SK-N-SH (cell line): ENCODE results near the gene PEA15. TPM values are rescaled to one million over a fixed set of nuclear protein-coding genes. Genes with fewer than 3 reads are reported as not detected.

ENCODE experiments used
- CTCF ChIA-PET: fragments of 300-600, 350-600 bp; formaldehyde crosslinking; extraction: SDS; loops from one replicate; lab custom pipeline; 2021; lab: Yijun Ruan, JAX
- POLR2A ChIA-PET: fragments of 350-600 bp; sonication (Branson Sonifier 250); formaldehyde crosslinking; extraction: SDS; loops from one replicate; lab custom pipeline; 2020; ENCODE audit warnings: antibody characterized with exemption, inconsistent platforms; lab: Yijun Ruan, JAX
- DNase-seq: peaks from one replicate; pipeline ENCODE4 v3.0.0; 2012
- H2AFZ ChIP-seq: fragments of 200-600 bp; sonication (generic); 2 replicates; pipeline ENCODE4 v1.8.1; 2016; ENCODE audit warnings: antibody characterized with exemption, mild to moderate bottlenecking, low read depth
- H3F3A ChIP-seq: fragments of 200-600 bp; sonication (generic); replicated peaks from 2 replicates; pipeline ENCODE3; 2016; ENCODE audit warnings: antibody characterized with exemption, mild to moderate bottlenecking; ENCODE audit not compliant: insufficient read depth
- H3K27ac ChIP-seq, 2 experiments: fragments of 200-500 bp in 1 of 2; fragments of 200-600 bp in 1 of 2; sonication (Bioruptor generic) in 1 of 2; sonication (generic), shearing (Covaris generic) in 1 of 2; 2 replicates each; pipeline versions ENCODE4 v1.5.1 to v1.6.1; 2014 to 2016; ENCODE audit warnings: low read depth in 2 of 2, inconsistent platforms in 1 of 2, low read length in 1 of 2, mild to moderate bottlenecking in 1 of 2, mixed read lengths in 1 of 2
- H3K27me3 ChIP-seq: fragments of 200-600 bp; sonication (generic), shearing (Covaris generic); 2 replicates; pipeline ENCODE4 v1.6.1; 2016; ENCODE audit warnings: mixed run types; ENCODE audit not compliant: insufficient read depth
- H3K36me3 ChIP-seq, 2 experiments: fragments of 200-500 bp in 1 of 2; fragments of 200-600 bp in 1 of 2; sonication (Bioruptor generic) in 1 of 2; sonication (generic) in 1 of 2; replicated peaks in 1 of 2; 2 replicates each; pipeline versions ENCODE3 to v1.5.1; 2014 to 2016; ENCODE audit warnings: low read length in 1 of 2, mild to moderate bottlenecking in 1 of 2; ENCODE audit not compliant: insufficient read depth in 2 of 2, control insufficient read depth in 1 of 2
- H3K4me1 ChIP-seq, 2 experiments: fragments of 200-500 bp in 1 of 2; fragments of 200-600 bp in 1 of 2; sonication (Bioruptor generic) in 1 of 2; sonication (generic), shearing (Covaris generic) in 1 of 2; 2 replicates each; pipeline versions ENCODE4 v1.5.1 to v1.6.1; 2014 to 2016; ENCODE audit warnings: low read depth in 1 of 2, low read length in 1 of 2, mixed run types in 1 of 2; ENCODE audit not compliant: insufficient read depth in 2 of 2, control insufficient read depth in 1 of 2
- H3K4me2 ChIP-seq: fragments of 200-600 bp; sonication (generic), shearing (Covaris generic); 2 replicates; pipeline ENCODE4 v1.6.1; 2017; ENCODE audit warnings: mixed run types
- H3K4me3 ChIP-seq, 2 experiments: fragments of 200-500 bp in 1 of 2; fragments of 200-600 bp in 1 of 2; sonication (Bioruptor generic) in 1 of 2; sonication (generic), shearing (Covaris generic) in 1 of 2; 2 replicates each; pipeline versions ENCODE4 v1.5.1 to v1.8.1; 2014 to 2016; ENCODE audit warnings: low read depth in 2 of 2, inconsistent platforms in 1 of 2, low read length in 1 of 2, mild to moderate bottlenecking in 1 of 2, mixed read lengths in 1 of 2, moderate library complexity in 1 of 2
- H3K79me2 ChIP-seq: fragments of 200-600 bp; sonication (generic); 2 replicates; pipeline ENCODE4 v1.8.1; 2017; ENCODE audit warnings: mild to moderate bottlenecking; ENCODE audit not compliant: insufficient read depth
- H3K9ac ChIP-seq: fragments of 200-600 bp; sonication (generic); 2 replicates; pipeline ENCODE4 v1.6.1; 2017; ENCODE audit warnings: mixed run types
- H3K9me2 ChIP-seq: fragments of 200-600 bp; sonication (generic); 2 replicates; pipeline ENCODE4 v1.6.1; 2017; ENCODE audit warnings: mixed run types
- H3K9me3 ChIP-seq: fragments of 200-600 bp; sonication (generic); 2 replicates; pipeline ENCODE4 v1.6.1; 2017; ENCODE audit warnings: mixed run types, mild to moderate bottlenecking, moderate library complexity
- H4K20me1 ChIP-seq: fragments of 200-600 bp; sonication (generic); 2 replicates; pipeline ENCODE4 v1.6.1; 2017; ENCODE audit warnings: mild to moderate bottlenecking, mixed run types; ENCODE audit not compliant: insufficient read depth
- CHD2 ChIP-seq: fragments of 150-350 bp; IDR thresholded peaks from 2 replicates; pipeline ENCODE4 v1.6.1; 2018; ENCODE audit warnings: low read length; ENCODE audit not compliant: partially characterized antibody
- CTCF ChIP-seq: fragments of 200-600 bp; sonication (generic); IDR thresholded peaks from 2 replicates; pipeline ENCODE4 v1.6.1; 2017; ENCODE audit warnings: antibody characterized with exemption, mild to moderate bottlenecking, moderate library complexity
- ELF1 ChIP-seq: IDR thresholded peaks from 2 replicates; pipeline ENCODE4 v1.4.0; 2012
- EZH2phosphoT487 ChIP-seq: fragments of 200-600 bp; sonication (generic); IDR thresholded peaks from 2 replicates; pipeline ENCODE4 v1.6.1; 2017; ENCODE audit warnings: low read depth, mixed run types, mild to moderate bottlenecking, antibody characterized with exemption, moderate library complexity, borderline replicate concordance
- FOSL2 ChIP-seq: IDR thresholded peaks from 2 replicates; pipeline ENCODE4 v1.4.0; 2012; ENCODE audit warnings: low read depth, mild to moderate bottlenecking, moderate library complexity, borderline replicate concordance
- FOXJ3 ChIP-seq: sonication (generic); formaldehyde crosslinking; IDR thresholded peaks from 2 replicates; pipeline ENCODE4 v1.5.1; 2020; ENCODE audit warnings: mild to moderate bottlenecking, missing genetic modification reagents
- GATA2 ChIP-seq: sonication (generic); formaldehyde crosslinking; IDR thresholded peaks from 2 replicates; pipeline ENCODE4 v1.5.0; 2020; ENCODE audit warnings: mild to moderate bottlenecking, missing genetic modification reagents
- MAX ChIP-seq: IDR thresholded peaks from 2 replicates; pipeline ENCODE4 v1.4.0; 2012; ENCODE audit warnings: low read depth
- NRF1 ChIP-seq: IDR thresholded peaks from 2 replicates; pipeline ENCODE4 v1.6.1; 2012; ENCODE audit warnings: low read depth, mild to moderate bottlenecking, low read length
- PBX3 ChIP-seq: IDR thresholded peaks from 2 replicates; pipeline ENCODE4; 2012
- POLR2AphosphoS5 ChIP-seq: IDR thresholded peaks from 2 replicates; pipeline ENCODE4 v1.6.1; 2012; ENCODE audit warnings: low read depth, low read length
- RCOR1 ChIP-seq: fragments of 150-350 bp; IDR thresholded peaks from 2 replicates; pipeline ENCODE4 v1.6.1; 2017; ENCODE audit warnings: antibody characterized with exemption, low read length
- REST ChIP-seq: IDR thresholded peaks from 2 replicates; pipeline ENCODE4 v1.6.1; 2012; ENCODE audit warnings: mild to moderate bottlenecking, low read depth, low read length, moderate library complexity
- RFX5 ChIP-seq: IDR thresholded peaks from 2 replicates; pipeline ENCODE4 v1.6.1; 2012; ENCODE audit warnings: mild to moderate bottlenecking, improper control_type of control experiment, low read length
- RXRA ChIP-seq: IDR thresholded peaks from 2 replicates; pipeline ENCODE4 v1.4.0; 2012; ENCODE audit warnings: low read depth, mild to moderate bottlenecking, borderline replicate concordance
- TAF1 ChIP-seq: IDR thresholded peaks from 2 replicates; pipeline ENCODE4 v1.6.1; 2012; ENCODE audit warnings: low read depth, mild to moderate bottlenecking, low read length, moderate library complexity, borderline replicate concordance
- TCF12 ChIP-seq: IDR thresholded peaks from 2 replicates; pipeline ENCODE4 v1.4.0; 2012
- TEAD4 ChIP-seq: IDR thresholded peaks from 2 replicates; pipeline ENCODE4 v1.4.0; 2012; ENCODE audit warnings: mild to moderate bottlenecking, borderline replicate concordance; ENCODE audit not compliant: insufficient read depth
- USF1 ChIP-seq: IDR thresholded peaks from 2 replicates; pipeline ENCODE4 v1.4.0; 2012; ENCODE audit warnings: low read depth, borderline replicate concordance
- USF2 ChIP-seq: fragments of 150-350 bp; IDR thresholded peaks from 2 replicates; pipeline ENCODE4 v1.6.1; 2017; ENCODE audit warnings: antibody characterized with exemption, low read length, low read depth, borderline replicate concordance
- YY1 ChIP-seq: IDR thresholded peaks from 2 replicates; pipeline ENCODE4 v1.4.0; 2012; ENCODE audit warnings: low read depth, mild to moderate bottlenecking
- WGBS: methylation state at CpG from one replicate; pipeline ENCODE4 v1.1.6; 2017; ENCODE audit warnings: low lambda C conversion rate; 5-methylcytosine and 5-hydroxymethylcytosine counted together
- polyA plus RNA-seq, 3 experiments: library from polyadenylated mRNA; depleted of rRNA; stranded (reverse); fragments of >200 nt; gene quantifications; 2 replicates each; pipeline ENCODE4 v1.2.3, GENCODE V29; 2012

PEA15 gene
- polyA plus RNA-seq, 1 of the 3 experiments (the other 2 are of a cell fraction): 322 TPM

GRCh38 chr1:160164121-160164520 lies 41.1 kb upstream of the PEA15 start (continued):
- TF ChIP-seq RCOR1: no peak

- ChIA-PET POLR2A (no interaction called here), CTCF (interaction anchor here (1.2 kb wide), 1 partner anchor 65 kb away, joined by 3 read pairs; no protein-coding TSS in a partner anchor)
- no peak overlapping the region for H3K9ac ChIP-seq
- H3F3A ChIP-seq: no peaks in the 10 kb centered on the region
- H3K4me1 ChIP-seq: no peaks in the 10 kb centered on the region
- no peak for DNase-seq
- no peaks in the 10 kb centered on the region for H3K9me2 ChIP-seq
- peaks cover 10% of the 10 kb centered on the region; the same call in 1 of the 2 replicates for H3K27me3 ChIP-seq
- H3K4me2 ChIP-seq: no peak overlapping the region
- H3K27ac ChIP-seq: no peak overlapping the region
- TF ChIP-seq CTCF (no peak), EZH2phosphoT487 (no peak), YY1 (no peak), FOSL2 (no peak), ELF1 (no peak), RXRA (no peak), MAX (no peak), FOXJ3 (CRISPR knock-in tag) (no peak), TEAD4 (no peak), NRF1 (no peak), USF2 (no peak), PBX3 (no peak), CHD2 (no peak), POLR2AphosphoS5 (no peak), REST (no peak), TAF1 (no peak), GATA2 (CRISPR knock-in tag) (no peak), TCF12 (no peak), RFX5 (no peak), USF1 (no peak)
- H3K36me3 ChIP-seq: no peaks in the 10 kb centered on the region
- no peaks in the 10 kb centered on the region for H3K79me2 ChIP-seq
- no peak overlapping the region for H2AFZ ChIP-seq
- H3K9me3 ChIP-seq: no peaks in the 10 kb centered on the region
- no peaks in the 10 kb centered on the region for H4K20me1 ChIP-seq
- no peak overlapping the region for H3K4me3 ChIP-seq
- 56% methylated on average over 12 of the region's 12 CpGs for WGBS
Observed at GRCh38 chr1:160166166-160166868, 38.9 kb upstream of the PEA15 start.
